ENCODE results near the gene ENO2. TPM values are rescaled to one million over a fixed set of nuclear protein-coding genes. Genes with fewer than 3 reads are reported as not detected.

The ENO2 gene
- total RNA-seq, 1 donor from 2014 or later, result 30.5 TPM

DNA sequence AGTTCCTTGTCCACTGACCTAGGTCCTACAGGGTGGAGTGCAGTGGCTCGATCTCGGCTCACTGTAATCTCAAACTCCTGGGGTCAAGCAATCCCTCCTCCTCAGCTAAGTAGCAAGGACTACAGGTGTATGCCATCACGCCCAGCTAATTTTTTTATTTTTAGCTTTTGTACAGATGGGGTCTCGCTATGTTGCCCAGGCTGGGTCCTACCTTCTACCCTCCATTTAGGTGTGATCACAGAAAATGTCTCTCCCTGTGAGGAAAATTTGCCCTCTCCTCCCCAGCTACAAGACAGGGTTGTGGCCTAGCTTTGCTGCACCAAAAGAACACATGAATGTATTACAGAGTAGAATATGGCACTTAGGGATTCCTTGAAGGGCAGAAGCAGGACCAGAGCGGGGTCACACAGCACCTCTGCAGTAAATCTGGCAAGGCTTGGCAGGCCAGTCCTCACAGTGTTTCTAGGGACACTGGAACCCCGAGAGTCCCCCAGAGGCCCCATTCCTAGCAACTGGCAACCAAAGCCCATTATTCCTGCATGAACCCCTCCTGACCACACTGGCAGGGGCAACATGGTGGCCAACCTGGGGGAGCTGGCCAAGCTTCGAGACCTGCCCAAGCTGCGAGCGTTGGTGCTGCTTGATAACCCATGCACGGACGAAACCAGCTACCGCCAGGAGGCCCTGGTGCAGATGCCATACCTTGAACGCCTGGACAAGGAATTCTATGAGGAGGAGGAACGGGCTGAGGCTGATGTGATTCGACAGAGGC, 2.0 kb upstream of the ENO2 start:
- DNase-seq (ENCODE audit: low spot score), result no peak

DNA sequence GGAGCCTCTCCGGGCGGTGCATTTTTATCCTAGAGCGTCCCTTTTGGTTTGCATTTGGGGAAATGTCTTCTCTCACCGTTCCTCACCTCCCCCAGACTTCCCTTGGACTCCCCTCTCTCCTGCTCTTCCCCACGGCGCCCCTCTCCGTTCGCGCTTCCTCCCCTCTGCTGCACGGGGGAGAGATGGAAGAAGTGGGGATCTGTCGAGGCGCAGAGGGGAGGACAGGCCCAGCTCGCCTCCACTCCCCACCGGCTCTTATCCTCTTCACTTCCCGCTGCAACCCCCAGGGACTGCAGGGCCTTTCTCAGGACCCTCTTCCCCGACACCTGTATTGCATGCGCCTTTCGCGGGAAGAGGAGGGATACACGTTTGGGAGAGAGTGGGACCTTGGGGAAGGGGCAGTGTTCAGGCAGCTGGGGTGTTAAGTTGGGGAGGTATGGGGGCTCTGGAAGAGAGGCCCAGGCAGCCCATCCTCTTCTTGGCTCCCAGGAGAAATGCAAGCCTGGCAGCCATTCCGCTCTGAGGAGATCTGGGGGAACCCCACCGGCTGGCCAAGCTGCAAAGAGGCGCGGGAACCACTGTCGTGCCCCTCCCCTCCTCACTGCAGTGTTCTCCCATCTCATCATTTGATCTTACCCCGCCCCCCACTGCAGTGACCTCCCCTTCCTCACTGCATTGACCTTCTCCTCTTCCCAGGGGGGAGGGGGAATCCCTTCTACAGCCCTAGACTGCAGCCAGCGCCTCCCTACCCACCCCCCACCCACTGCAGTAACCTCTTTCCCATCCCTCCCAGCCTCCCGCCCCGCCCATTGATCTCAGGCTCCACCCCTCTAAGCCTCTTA, 788 bp downstream of the ENO2 start:
- DNase-seq (ENCODE audit: low spot score), result no peak

DNA sequence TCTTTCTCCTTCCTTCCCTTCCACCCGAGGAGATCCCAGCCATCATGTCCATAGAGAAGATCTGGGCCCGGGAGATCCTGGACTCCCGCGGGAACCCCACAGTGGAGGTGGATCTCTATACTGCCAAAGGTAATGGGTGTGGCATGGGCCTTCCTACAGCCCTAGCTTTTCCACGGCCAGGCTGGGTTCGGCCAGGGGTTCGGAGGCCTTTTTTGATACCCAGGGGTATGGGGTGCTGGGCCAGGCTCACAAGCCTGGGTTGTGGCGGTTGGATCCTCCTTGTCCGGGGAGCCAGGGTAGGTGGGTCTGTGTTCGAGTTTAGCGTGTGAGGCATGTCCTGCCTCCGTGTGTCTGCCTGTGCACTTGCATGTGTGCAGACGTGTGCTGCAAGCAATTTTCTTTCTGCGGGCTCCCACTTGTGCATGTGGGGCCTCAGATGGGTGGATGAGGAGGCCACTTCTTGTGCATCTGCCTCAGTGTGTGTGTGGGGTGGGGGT, 1.5 kb downstream of the ENO2 start:
- DNase-seq (ENCODE audit: low spot score), result no peak

DNA sequence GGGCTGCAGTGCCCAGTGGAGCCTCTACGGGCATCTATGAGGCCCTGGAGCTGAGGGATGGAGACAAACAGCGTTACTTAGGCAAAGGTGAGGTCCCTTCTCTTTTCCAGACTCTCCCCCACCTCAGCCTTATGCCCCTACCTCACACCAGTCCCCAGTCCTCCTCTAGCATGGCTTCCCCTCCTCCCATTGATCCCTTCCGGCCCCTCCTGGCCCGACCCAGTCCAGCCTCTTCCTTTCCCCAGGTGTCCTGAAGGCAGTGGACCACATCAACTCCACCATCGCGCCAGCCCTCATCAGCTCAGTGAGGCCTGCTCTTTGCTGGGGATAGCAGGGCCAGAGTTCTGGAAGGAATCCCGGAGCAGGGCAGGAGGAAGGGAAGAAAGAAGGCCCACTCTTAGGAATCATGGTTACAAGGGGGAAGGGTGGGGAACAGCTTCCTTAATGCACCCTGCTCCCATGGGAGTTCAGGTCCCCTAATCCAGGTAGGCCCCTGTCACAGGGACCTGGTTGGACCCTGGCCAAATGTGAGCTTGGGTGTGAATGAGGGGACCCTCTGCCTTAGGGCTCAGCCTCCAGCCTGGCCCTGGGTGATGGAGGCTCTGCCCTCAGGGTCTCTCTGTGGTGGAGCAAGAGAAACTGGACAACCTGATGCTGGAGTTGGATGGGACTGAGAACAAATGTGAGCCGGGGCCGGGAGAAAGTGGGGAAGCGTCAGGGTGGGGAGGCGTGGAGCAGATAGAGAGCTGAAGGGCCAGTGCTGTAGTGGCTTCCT, 2.2 kb downstream of the ENO2 start:
- no peak for DNase-seq (ENCODE audit: low spot score)

DNA sequence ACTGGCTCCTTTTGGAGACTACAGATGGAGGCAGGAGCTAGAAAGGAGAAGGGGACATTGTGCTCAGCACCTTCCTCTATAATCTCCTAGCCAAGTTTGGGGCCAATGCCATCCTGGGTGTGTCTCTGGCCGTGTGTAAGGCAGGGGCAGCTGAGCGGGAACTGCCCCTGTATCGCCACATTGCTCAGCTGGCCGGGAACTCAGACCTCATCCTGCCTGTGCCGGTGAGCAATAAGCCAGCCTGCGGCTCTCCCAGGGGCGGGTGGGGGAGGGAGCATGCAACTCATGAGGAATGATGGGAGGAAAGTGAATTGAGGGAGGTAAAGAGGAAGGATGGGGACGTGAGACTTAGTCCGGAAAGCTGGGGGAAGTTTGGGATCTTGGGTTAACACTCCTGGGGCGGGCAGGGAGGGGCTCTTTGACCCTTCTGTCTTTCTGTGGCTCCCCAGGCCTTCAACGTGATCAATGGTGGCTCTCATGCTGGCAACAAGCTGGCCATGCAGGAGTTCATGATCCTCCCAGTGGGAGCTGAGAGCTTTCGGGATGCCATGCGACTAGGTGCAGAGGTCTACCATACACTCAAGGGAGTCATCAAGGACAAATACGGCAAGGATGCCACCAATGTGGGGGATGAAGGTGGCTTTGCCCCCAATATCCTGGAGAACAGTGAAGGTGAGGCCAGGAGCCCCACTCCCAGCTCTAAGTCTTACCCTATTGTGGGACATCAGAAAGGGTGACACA, 3.3 kb downstream of the ENO2 start:
- no peak for DNase-seq (ENCODE audit: low spot score)

DNA sequence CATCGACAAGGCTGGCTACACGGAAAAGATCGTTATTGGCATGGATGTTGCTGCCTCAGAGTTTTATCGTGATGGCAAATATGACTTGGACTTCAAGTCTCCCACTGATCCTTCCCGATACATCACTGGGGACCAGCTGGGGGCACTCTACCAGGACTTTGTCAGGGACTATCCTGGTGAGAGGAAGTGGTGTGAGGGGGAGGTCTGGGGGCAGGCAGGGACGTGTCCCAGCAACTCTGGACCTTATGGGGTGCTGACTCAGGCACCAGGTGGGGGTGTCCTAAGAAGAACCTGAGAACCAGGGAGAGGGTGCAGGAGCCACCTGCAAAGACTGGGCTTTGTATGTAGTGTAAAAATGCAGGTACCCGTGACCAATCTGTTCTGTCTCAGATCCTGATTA, 5.2 kb downstream of the ENO2 start:
- DNase-seq (ENCODE audit: low spot score), result no peak

DNA sequence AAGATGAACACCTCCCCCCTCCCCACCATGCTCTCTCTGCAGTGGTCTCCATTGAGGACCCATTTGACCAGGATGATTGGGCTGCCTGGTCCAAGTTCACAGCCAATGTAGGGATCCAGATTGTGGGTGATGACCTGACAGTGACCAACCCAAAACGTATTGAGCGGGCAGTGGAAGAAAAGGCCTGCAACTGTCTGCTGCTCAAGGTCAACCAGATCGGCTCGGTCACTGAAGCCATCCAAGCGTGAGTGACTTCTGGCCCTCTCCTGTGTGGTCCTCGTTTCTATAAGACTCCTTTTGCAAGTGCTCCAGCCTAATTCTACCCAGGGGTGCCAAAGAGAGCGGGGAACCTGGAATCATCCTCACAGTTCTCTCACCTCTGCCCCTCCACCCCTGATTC, 7.2 kb downstream of the ENO2 start:
- DNase-seq (ENCODE audit: low spot score), result no peak

DNA sequence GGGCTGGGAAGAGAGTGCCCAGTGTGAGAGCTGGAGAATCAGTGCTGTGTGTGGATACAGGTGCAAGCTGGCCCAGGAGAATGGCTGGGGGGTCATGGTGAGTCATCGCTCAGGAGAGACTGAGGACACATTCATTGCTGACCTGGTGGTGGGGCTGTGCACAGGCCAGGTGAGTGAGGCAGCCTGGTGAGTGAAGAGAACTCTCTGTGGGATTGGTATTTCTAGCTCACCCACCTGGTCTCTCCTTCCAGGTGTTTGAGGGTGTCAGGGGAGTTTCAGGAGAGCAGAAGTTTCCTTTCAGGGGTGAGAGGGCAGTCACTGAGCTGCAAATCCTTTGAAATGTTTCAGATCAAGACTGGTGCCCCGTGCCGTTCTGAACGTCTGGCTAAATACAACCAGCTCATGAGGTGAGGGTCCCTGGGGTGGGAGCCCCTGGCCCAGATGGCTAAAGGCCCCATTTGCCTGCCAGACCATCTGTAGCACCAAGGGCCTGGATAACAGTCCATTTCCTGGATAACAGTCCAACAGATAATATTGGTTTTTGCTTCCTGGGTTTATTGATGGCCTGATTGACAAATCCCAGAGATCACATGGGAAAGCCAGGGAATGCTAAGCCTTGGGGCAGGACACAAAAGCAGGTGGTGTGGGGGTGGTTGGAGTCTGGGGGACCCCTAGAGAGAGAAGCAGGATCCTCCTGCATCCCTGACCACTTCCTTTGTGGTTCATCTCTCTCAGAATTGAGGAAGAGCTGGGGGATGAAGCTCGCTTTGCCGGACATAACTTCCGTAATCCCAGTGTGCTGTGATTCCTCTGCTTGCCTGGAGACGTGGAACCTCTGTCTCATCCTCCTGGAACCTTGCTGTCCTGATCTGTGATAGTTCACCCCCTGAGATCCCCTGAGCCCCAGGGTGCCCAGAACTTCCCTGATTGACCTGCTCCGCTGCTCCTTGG, 7.9 kb downstream of the ENO2 start:
- no peak for DNase-seq (ENCODE audit: low spot score)

DNA sequence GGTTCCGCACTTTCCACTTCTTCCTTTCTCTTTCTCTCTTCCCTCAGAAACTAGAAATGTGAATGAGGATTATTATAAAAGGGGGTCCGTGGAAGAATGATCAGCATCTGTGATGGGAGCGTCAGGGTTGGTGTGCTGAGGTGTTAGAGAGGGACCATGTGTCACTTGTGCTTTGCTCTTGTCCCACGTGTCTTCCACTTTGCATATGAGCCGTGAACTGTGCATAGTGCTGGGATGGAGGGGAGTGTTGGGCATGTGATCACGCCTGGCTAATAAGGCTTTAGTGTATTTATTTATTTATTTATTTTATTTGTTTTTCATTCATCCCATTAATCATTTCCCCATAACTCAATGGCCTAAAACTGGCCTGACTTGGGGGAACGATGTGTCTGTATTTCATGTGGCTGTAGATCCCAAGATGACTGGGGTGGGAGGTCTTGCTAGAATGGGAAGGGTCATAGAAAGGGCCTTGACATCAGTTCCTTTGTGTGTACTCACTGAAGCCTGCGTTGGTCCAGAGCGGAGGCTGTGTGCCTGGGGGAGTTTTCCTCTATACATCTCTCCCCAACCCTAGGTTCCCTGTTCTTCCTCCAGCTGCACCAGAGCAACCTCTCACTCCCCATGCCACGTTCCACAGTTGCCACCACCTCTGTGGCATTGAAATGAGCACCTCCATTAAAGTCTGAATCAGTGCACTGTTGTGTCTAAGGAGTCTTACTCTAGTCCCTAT, 8.8 kb downstream of the ENO2 start:
- no peak for DNase-seq (ENCODE audit: low spot score)

DNA sequence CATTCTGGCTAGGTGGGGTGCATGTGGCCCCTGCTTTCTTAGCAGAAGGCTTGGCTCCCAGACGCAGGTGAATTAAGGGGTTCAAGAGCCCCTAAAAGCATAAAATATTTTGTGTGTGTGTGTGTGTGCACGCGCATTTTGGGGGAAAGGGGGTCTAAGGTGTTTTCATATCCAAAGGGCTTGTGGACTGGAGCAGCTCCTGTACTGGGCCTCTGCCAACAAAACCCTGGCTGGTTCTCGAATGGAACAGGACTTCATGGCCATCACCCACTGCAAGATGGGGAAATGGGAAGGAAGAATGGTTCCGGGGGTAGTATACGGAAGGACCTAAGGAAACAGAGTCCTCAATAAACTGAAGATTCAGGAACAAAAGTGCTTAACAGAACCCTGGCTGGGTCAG, 9.5 kb downstream of the ENO2 start:
- DNase-seq (ENCODE audit: low spot score), result no peak

DNA sequence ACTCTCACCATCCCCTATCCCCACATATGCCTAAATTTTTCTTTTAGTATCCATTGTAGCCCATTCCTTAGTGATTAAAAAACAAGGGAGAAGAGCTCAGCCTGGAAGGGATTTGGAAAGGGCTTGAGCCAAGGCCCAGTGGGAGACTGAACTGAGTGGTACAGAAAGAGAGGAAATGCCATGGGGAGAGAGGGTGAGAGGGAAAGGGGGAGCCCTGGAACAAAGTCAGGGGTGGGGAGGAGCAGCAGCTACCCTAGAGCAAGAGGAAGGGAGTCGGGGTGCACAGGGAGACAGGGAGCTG, 10.8 kb downstream of the ENO2 start:
- DNase-seq (ENCODE audit: low spot score), result no peak

DNA sequence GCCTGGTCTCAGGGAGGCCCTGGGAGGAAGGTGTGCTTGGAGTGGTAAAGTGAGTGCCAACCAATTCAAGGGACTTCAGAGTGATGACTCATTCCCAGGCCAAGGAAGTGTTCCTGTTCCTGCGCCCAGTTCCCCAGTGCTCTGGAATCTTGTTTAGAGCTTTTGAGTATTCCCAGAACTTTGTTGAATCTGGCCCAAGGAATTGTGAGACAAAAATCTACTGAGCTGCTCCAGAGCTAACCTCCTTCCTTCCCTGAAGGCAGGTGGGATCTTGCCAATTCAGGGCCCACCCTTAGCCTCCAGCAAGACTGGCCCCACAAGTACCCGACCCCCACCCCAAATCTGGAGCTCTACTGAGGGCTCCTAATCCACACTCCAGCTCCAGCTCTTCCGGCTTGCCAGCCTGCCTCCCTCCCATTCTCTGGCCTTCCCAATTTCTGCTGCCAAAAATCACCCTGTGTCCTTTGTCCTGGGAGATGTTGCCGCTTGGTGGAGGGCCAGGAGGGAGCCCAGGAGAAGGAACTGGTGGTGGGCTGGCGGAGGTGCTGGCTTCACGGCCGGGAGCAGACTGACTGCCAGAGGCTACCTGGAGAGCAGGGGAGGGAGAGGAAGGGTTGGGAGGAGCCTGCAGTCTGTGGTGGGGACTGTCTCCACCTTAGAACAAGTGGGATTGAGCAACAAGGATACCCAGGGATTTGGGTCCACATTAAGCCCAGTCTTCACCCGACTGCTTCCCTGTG, 11.3 kb downstream of the ENO2 start:
- DNase-seq (ENCODE audit: low spot score), result peak; percentile 78

DNA sequence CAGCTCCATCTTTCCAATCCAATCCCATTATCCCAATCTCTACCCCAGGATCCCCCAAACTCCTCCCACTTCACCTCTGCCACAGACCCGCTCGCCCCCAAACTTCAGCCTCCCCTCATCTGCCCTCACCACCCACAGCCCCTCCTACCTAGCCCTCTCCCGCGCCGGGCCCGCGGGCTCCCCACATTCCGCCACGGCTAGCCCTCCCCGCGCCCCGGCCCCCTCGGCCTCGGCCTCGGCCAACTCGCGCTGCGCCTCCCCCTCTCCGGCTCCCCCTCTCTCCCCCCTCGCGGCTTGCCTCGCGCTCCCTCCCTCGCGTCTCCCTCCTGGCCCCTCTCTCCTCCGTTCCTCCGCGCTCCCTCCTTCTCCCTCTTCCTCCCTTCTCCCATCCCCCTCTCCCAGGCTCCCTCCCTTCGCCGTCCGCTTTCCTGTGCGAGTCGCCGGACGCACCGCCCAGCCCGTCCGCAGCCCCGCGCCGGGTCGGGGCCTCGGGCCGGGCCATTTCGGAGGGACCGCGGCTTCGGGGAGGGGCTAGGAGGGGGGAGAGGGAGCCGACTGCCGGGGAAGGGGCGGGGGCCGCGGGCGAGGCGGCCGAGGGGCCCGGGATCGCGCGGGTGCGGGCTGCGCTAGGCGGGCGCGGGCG, 13.1 kb downstream of the ENO2 start, which contains the start of gene ATN1:
Gene ATN1 (plus strand): TSS at position 581 of the 643 bp plus-strand sequence. CDS start 6,043 bp downstream, outside the sequence.
- peak; percentile 76 for DNase-seq (ENCODE audit: low spot score)

DNA sequence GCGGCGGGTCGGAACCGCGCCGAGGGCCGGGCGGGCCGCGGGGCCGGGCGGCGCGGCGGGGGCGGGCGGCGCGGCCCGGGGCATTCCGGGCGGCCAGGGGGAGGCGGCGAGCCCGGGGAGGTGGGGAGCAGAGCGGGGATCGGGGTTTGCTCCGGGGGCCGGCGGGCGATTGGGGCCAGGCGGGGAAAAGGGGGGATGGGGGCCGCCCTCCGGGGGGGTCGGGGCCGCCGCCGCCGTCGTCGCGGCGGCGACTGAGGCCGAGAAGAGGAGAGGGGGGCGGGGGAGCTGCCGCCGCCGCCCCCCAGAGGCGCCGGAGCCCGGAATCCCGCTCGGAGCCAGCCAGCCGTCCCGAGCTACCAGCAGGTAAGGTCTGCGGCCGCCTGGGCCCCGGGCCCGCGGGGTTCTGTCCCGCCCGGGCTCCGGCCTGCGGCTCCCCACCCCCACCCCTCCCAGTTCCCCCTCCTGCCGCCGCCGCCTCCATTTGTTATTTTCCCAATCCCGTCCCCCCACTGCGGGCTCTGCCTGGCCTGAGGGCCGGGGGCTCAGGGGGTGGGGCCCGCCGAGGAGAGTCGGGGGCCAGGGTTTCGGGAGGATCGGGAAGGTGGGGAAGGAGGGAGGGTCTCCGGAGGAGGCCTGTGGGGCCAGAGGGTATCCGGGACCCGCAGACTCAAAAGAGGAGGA, 13.8 kb downstream of the ENO2 start:
- no peak for DNase-seq (ENCODE audit: low spot score)

DNA sequence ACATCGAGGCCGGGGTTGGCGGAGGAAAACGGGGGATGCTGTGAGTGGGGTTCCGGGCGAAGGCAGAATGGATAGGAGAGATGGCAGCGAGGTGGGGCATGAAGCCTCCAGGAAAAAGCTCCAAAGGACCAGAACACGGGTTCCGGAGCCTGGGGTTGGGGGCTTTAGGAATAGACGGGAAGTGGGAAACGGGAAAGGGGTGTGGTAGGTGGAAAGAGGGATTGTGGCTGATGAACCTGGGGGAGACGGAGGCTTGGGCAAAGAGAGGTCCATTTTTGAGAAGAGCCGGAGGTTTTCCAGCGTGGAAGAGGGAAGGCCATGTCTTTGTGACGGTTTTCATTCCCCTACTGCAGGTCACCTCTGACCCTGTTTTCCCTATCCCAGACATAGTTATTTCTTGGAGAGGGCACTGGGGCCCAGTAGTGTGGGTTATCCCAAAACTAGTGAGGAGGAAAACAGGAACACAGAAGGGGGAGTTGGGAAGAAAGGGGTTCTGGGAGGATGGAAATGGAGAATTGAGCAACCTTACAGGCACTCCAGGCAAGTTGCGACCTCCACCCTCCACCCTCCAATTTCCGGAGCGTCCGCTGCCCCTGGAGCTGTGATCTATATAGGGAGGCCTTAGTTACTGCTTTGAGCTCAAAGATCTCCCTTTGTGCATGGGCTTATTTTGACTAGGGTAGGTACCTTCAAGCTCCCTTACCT, 14.5 kb downstream of the ENO2 start:
- no peak for DNase-seq (ENCODE audit: low spot score)

DNA sequence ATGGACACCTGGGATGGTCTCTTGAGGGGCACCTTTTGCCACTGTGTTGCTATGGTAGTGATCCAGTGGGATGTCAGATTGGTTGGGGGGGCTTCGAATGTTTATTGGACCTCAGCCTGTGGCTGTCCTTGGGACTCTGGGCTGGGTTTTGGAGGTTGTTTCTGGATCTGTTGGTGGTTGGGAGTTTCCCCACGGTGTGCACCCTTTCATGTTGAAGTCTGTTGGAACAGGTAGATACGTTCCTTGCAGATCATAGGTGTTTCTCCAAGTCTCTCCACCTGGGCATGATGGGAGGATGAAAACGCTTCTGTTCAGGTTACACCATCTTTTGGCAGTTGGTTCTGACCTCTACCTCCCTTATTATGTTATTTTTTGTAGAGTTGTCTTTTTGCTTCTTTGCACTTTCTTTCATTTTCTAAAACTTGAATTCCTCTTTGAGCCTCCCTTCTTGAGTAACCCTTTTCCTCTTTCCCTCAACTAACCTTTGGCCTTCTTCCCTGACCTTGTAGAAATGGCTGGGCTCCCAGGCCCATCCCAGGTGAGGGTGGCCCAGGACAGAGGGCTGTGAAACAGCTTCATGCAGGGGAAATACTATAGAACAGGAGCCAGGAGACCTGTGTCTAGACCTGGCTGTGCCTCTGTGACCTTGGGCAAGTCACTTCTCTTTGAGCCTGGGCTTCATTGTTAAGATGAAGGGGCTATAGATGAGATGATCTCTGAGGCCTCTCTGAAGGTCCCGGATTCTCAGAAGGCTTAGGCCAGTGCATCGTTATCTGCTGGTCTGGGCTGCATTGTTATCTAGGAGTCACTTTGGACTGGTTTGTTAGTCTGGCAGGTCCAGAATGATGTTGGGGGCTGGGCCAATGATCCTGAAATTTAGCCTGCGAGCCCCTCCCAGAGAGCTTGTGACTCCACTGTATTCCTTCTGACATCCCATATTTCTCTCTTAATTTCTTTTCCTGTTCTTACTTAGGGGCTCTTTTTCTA, 15.4 kb downstream of the ENO2 start:
- no peak for DNase-seq (ENCODE audit: low spot score)

Data from mucosa of gallbladder (tissue), 1 donor.